Glutamatergic neuron (in vitro differentiated cells): ENCODE results near the gene FKBP1A. TPM values are rescaled to one million over a fixed set of nuclear protein-coding genes. Genes with fewer than 3 reads are reported as not detected.
A peak's percentile ranks its signal among the peaks of the same experiment; 100 is the strongest.

Experiments
- DNase-seq: peaks from one replicate; pipeline ENCODE4 v3.0.0; 2022
- H3K27ac Mint-ChIP-seq: one replicate; pipeline ENCODE4 v1.8.0; 2020; ENCODE audit warnings: mild to moderate bottlenecking, mixed read lengths, inconsistent platforms; ENCODE audit not compliant: unreplicated experiment
- H3K27me3 Mint-ChIP-seq: one replicate; pipeline ENCODE4 v1.8.0; 2020; ENCODE audit warnings: mild to moderate bottlenecking, moderate library complexity, mixed read lengths, inconsistent platforms; ENCODE audit not compliant: unreplicated experiment
- H3K36me3 Mint-ChIP-seq: one replicate; pipeline ENCODE4 v1.8.0; 2020; ENCODE audit warnings: mild to moderate bottlenecking, mixed read lengths, inconsistent platforms; ENCODE audit not compliant: unreplicated experiment
- H3K4me1 Mint-ChIP-seq: one replicate; pipeline ENCODE4 v1.8.0; 2020; ENCODE audit warnings: mild to moderate bottlenecking, low read depth, mixed read lengths, inconsistent platforms; ENCODE audit not compliant: unreplicated experiment
- H3K4me3 Mint-ChIP-seq: one replicate; pipeline ENCODE4 v1.8.0; 2020; ENCODE audit warnings: mild to moderate bottlenecking, mixed read lengths, inconsistent platforms; ENCODE audit not compliant: unreplicated experiment
- H3K9me3 Mint-ChIP-seq: one replicate; pipeline ENCODE4 v1.8.0; 2020; ENCODE audit warnings: mild to moderate bottlenecking, moderate library complexity, mixed read lengths, inconsistent platforms; ENCODE audit not compliant: unreplicated experiment
- CTCF ChIP-seq: fragments of 200-600 bp; sonication (generic); IDR thresholded peaks from one replicate; pipeline ENCODE4 v1.5.0; 2021; ENCODE audit not compliant: partially characterized antibody, unreplicated experiment
- total RNA-seq: library from RNA; stranded (reverse); fragmentation: NEBNext Ultra II Directional; extraction: Animal tissue kit (Norgen Biotek cat#: 25700); gene quantifications from one replicate; pipeline ENCODE4 v1.2.1, GENCODE V29; 2021; ENCODE audit not compliant: unreplicated experiment

Gene FKBP1A
- total RNA-seq, 1 donor from 2014 or later = 350 TPM

- no peak for DNase-seq
- no peak overlapping the region for H3K27ac Mint-ChIP-seq
- no peak for TF ChIP-seq CTCF
- peaks cover 12% of the 10 kb centered on the region for H3K9me3 Mint-ChIP-seq
- peaks cover 12% of the 10 kb centered on the region for H3K4me1 Mint-ChIP-seq
- peak overlapping the region; percentile 9 for H3K4me3 Mint-ChIP-seq
- H3K27me3 Mint-ChIP-seq = peaks cover 7% of the 10 kb centered on the region
- no peaks in the 10 kb centered on the region for H3K36me3 Mint-ChIP-seq
These were observed 68.8 kb downstream of the FKBP1A start for GRCh38 chr20:1323830-1324597.

GRCh38 chr20:1323256-1323655 lies 69.6 kb downstream of the FKBP1A start:
- H3K27me3 Mint-ChIP-seq = peaks cover 8% of the 10 kb centered on the region
- H3K4me3 Mint-ChIP-seq = no peak overlapping the region
- H3K36me3 Mint-ChIP-seq = no peaks in the 10 kb centered on the region
- H3K4me1 Mint-ChIP-seq = peaks cover 12% of the 10 kb centered on the region
- no peak for DNase-seq
- no peak for TF ChIP-seq CTCF
- H3K27ac Mint-ChIP-seq = no peak overlapping the region
- peaks cover 12% of the 10 kb centered on the region for H3K9me3 Mint-ChIP-seq

GRCh38 chr20:1322511-1323245 lies 70.2 kb downstream of the FKBP1A start:
- TF ChIP-seq CTCF = no peak
- Mint-ChIP-seq H3K9me3 (peaks cover 12% of the 10 kb centered on the region), H3K4me3 (no peak overlapping the region), H3K4me1 (peaks cover 8% of the 10 kb centered on the region), H3K27me3 (peaks cover 11% of the 10 kb centered on the region), H3K36me3 (no peaks in the 10 kb centered on the region), H3K27ac (no peak overlapping the region)
- no peak for DNase-seq

GRCh38 chr20:1321654-1321939 lies 71.3 kb downstream of the FKBP1A start:
- no peak for TF ChIP-seq CTCF
- H3K36me3 Mint-ChIP-seq = no peaks in the 10 kb centered on the region
- H3K4me3 Mint-ChIP-seq = no peak overlapping the region
- H3K27ac Mint-ChIP-seq = no peak overlapping the region
- peaks cover 13% of the 10 kb centered on the region for H3K27me3 Mint-ChIP-seq
- DNase-seq = no peak
- H3K9me3 Mint-ChIP-seq = peaks cover 8% of the 10 kb centered on the region
- H3K4me1 Mint-ChIP-seq = peaks cover 5% of the 10 kb centered on the region

GRCh38 chr20:1320902-1321653 lies 71.8 kb downstream of the FKBP1A start:
- H3K4me3 Mint-ChIP-seq = no peak overlapping the region
- H3K9me3 Mint-ChIP-seq = peaks cover 8% of the 10 kb centered on the region
- no peak for TF ChIP-seq CTCF
- H3K27me3 Mint-ChIP-seq = peaks cover 13% of the 10 kb centered on the region
- H3K27ac Mint-ChIP-seq = no peak overlapping the region
- peaks cover 5% of the 10 kb centered on the region for H3K4me1 Mint-ChIP-seq
- no peak for DNase-seq
- H3K36me3 Mint-ChIP-seq = no peaks in the 10 kb centered on the region
